OCI-LY1 (cell line): Measurements from ENCODE around the gene ANKRD6.

Source experiments
- H2AFZ ChIP-seq: fragments of 200-600 bp; sonication (generic), shearing (Covaris generic); 2 replicates; pipeline ENCODE4 v1.6.0; 2014; ENCODE audit warnings: antibody characterized with exemption, mild to moderate bottlenecking, low read length
- H3F3A ChIP-seq: fragments of 200-600 bp; sonication (generic), shearing (Covaris generic); 2 replicates; pipeline ENCODE4 v1.6.0; 2014; ENCODE audit warnings: mild to moderate bottlenecking, antibody characterized with exemption, low read length, moderate library complexity; ENCODE audit not compliant: insufficient read depth
- H3K27ac ChIP-seq: fragments of 200-600 bp; sonication (generic); 2 replicates; pipeline ENCODE4 v1.5.1; 2014; ENCODE audit warnings: low read length, mixed run types, mild to moderate bottlenecking, low read depth; ENCODE audit not compliant: poor library complexity, severe bottlenecking
- H3K27me3 ChIP-seq: fragments of 200-600 bp; sonication (generic); 2 replicates; pipeline ENCODE4 v1.6.0; 2014; ENCODE audit warnings: antibody characterized with exemption, mild to moderate bottlenecking, low read length, moderate library complexity; ENCODE audit not compliant: insufficient read depth
- H3K36me3 ChIP-seq: fragments of 200-600 bp; sonication (generic); 2 replicates; pipeline ENCODE4 v1.6.1; 2014; ENCODE audit warnings: mild to moderate bottlenecking, antibody characterized with exemption, low read length, moderate library complexity, mixed read lengths; ENCODE audit not compliant: insufficient read depth
- H3K4me1 ChIP-seq: fragments of 200-600 bp; sonication (generic); 2 replicates; pipeline ENCODE4 v1.5.1; 2014; ENCODE audit warnings: mild to moderate bottlenecking, low read length, moderate library complexity; ENCODE audit not compliant: insufficient read depth, severe bottlenecking
- H3K4me2 ChIP-seq: fragments of 200-600 bp; sonication (generic), shearing (Covaris generic); 2 replicates; pipeline ENCODE4 v1.6.1; 2014; ENCODE audit warnings: low read length
- H3K4me3 ChIP-seq: fragments of 200-600 bp; sonication (generic); 2 replicates; pipeline ENCODE4 v1.5.1; 2014; ENCODE audit warnings: low read length, low read depth, mild to moderate bottlenecking, mixed read lengths; ENCODE audit not compliant: poor library complexity, severe bottlenecking
- H3K79me2 ChIP-seq: fragments of 200-600 bp; shearing (Covaris generic); 2 replicates; pipeline ENCODE4 v1.6.1; 2016; ENCODE audit warnings: mixed run types, low read length, mixed read lengths; ENCODE audit not compliant: insufficient read depth
- H3K9ac ChIP-seq: fragments of 200-600 bp; sonication (generic), shearing (Covaris generic); 2 replicates; pipeline ENCODE4 v1.6.1; 2014; ENCODE audit warnings: mild to moderate bottlenecking, low read length, mixed read lengths
- H3K9me2 ChIP-seq: fragments of 200-600 bp; sonication (generic), shearing (Covaris generic); 2 replicates; pipeline ENCODE4 v1.6.1; 2014; ENCODE audit warnings: low read depth, mild to moderate bottlenecking, low read length, mixed read lengths
- H3K9me3 ChIP-seq: fragments of 200-600 bp; shearing (Covaris generic); 2 replicates; pipeline ENCODE4 v1.6.1; 2014; ENCODE audit warnings: low read length, mixed read lengths
- H4K20me1 ChIP-seq: fragments of 200-600 bp; sonication (generic), shearing (Covaris generic); 2 replicates; pipeline ENCODE4 v1.6.0; 2016; ENCODE audit warnings: mild to moderate bottlenecking, low read length; ENCODE audit not compliant: insufficient read depth
- CTCF ChIP-seq: fragments of 200-600 bp; sonication (generic), shearing (Covaris generic); IDR thresholded peaks from 2 replicates; pipeline ENCODE4 v1.5.1; 2017; ENCODE audit warnings: mild to moderate bottlenecking, antibody characterized with exemption, low read length, moderate library complexity, mixed read lengths
- EZH2 ChIP-seq: fragments of 200-600 bp; sonication (generic), shearing (Covaris generic); IDR thresholded peaks from 2 replicates; pipeline ENCODE4 v1.8.0; 2017; ENCODE audit warnings: borderline replicate concordance, mixed run types, mild to moderate bottlenecking, antibody characterized with exemption, low read length, moderate library complexity, mixed read lengths

ANKRD6 gene

GRCh38 chr6:89642956-89643355, 210.0 kb downstream of the ANKRD6 start:
- Histone ChIP-seq H3F3A (no peaks in the 10 kb centered on the region), H3K36me3 (peaks cover 68% of the 10 kb centered on the region)

GRCh38 chr6:89643406-89643805, 210.5 kb downstream of the ANKRD6 start:
- Histone ChIP-seq H2AFZ (no peak overlapping the region), H3K27ac (no peak overlapping the region), H3K4me1 (peaks cover 13% of the 10 kb centered on the region), H3K27me3 (no peaks in the 10 kb centered on the region), H3K9me3 (no peaks in the 10 kb centered on the region), H3K9me2 (no peaks in the 10 kb centered on the region), H3K9ac (no peak overlapping the region), H3K4me3 (no peak overlapping the region), H3K79me2 (no peaks in the 10 kb centered on the region), H3F3A (no peaks in the 10 kb centered on the region), H3K4me2 (no peak overlapping the region), H3K36me3 (peaks cover 72% of the 10 kb centered on the region), H4K20me1 (no peaks in the 10 kb centered on the region)
- TF ChIP-seq EZH2, result no peak
- no peak for TF ChIP-seq CTCF

More at GRCh38 chr6:89642956-89643355, 210.0 kb downstream of the ANKRD6 start:
- no peaks in the 10 kb centered on the region for H4K20me1 ChIP-seq
- H3K4me2 ChIP-seq, result no peak overlapping the region
- H3K9ac ChIP-seq, result no peak overlapping the region
- peaks cover 13% of the 10 kb centered on the region for H3K4me1 ChIP-seq
- TF ChIP-seq EZH2 (no peak), CTCF (no peak)
- H3K9me3 ChIP-seq, result no peaks in the 10 kb centered on the region
- H3K9me2 ChIP-seq, result no peaks in the 10 kb centered on the region
- H3K79me2 ChIP-seq, result 0 out of 2 replicates have a peak, but pooled peaks cover 1% of the 10 kb centered on the region
- H2AFZ ChIP-seq, result no peak overlapping the region
- no peak overlapping the region for H3K4me3 ChIP-seq
- H3K27me3 ChIP-seq, result no peaks in the 10 kb centered on the region
- H3K27ac ChIP-seq, result no peak overlapping the region

GRCh38 chr6:89644864-89645263, 211.9 kb downstream of the ANKRD6 start:
- Histone ChIP-seq H3K4me3 (no peak overlapping the region), H3F3A (no peaks in the 10 kb centered on the region), H3K9me2 (no peaks in the 10 kb centered on the region), H3K4me2 (no peak overlapping the region), H3K9ac (no peak overlapping the region), H3K27me3 (no peaks in the 10 kb centered on the region), H3K4me1 (peaks cover 3% of the 10 kb centered on the region), H3K9me3 (no peaks in the 10 kb centered on the region), H3K36me3 (peaks cover 87% of the 10 kb centered on the region), H2AFZ (no peak overlapping the region), H4K20me1 (no peaks in the 10 kb centered on the region), H3K27ac (no peak overlapping the region), H3K79me2 (no peaks in the 10 kb centered on the region)
- TF ChIP-seq EZH2 (no peak), CTCF (no peak)
